H9 (cell line): ENCODE results near the gene TMEM204. TPM values are rescaled to one million over a fixed set of nuclear protein-coding genes. Genes with fewer than 3 reads are reported as not detected.

ENCODE experiments used
- DNase-seq: peaks from one replicate; pipeline ENCODE4 v3.0.0-alpha.2; 2017
- H2AFZ ChIP-seq: one replicate; pipeline ENCODE4 v1.6.1; 2013; ENCODE audit warnings: mild to moderate bottlenecking, low read length, control low read depth, moderate library complexity
- H2AK5ac ChIP-seq: 2 replicates; pipeline ENCODE4 v1.6.1; 2013; ENCODE audit warnings: low read length, control low read depth, mixed read lengths; ENCODE audit not compliant: insufficient read length
- H2BK120ac ChIP-seq: one replicate; pipeline ENCODE4 v1.6.1; 2013; ENCODE audit warnings: low read depth, mild to moderate bottlenecking, low read length, control low read depth, inconsistent platforms; ENCODE audit not compliant: poor library complexity, severe bottlenecking
- H2BK12ac ChIP-seq: 2 replicates; pipeline ENCODE4 v1.6.1; 2013; ENCODE audit warnings: low read length, control low read depth, mixed read lengths, low read depth; ENCODE audit not compliant: insufficient read length
- H2BK15ac ChIP-seq: 2 replicates; pipeline ENCODE4 v1.6.1; 2013; ENCODE audit warnings: low read depth, low read length, control low read depth
- H2BK20ac ChIP-seq: one replicate; pipeline ENCODE4 v1.6.1; 2013; ENCODE audit warnings: low read depth, mild to moderate bottlenecking, low read length, control low read depth, inconsistent platforms; ENCODE audit not compliant: poor library complexity, severe bottlenecking
- H2BK5ac ChIP-seq: 2 replicates; pipeline ENCODE4 v1.6.1; 2013; ENCODE audit warnings: low read length, control low read depth, mixed read lengths; ENCODE audit not compliant: insufficient read length
- H3K14ac ChIP-seq: 2 replicates; pipeline ENCODE4 v1.6.1; 2013; ENCODE audit warnings: low read length, control low read depth; ENCODE audit not compliant: insufficient read depth
- H3K18ac ChIP-seq: 2 replicates; pipeline ENCODE4 v1.6.1; 2013; ENCODE audit warnings: low read depth, mild to moderate bottlenecking, mixed read lengths, low read length, control low read depth; ENCODE audit not compliant: insufficient read length
- H3K23ac ChIP-seq: 2 replicates; pipeline ENCODE4 v1.6.1; 2013; ENCODE audit warnings: low read length, control low read depth, mixed read lengths, low read depth; ENCODE audit not compliant: insufficient read length
- H3K23me2 ChIP-seq: 2 replicates; pipeline ENCODE4 v1.6.1; 2013; ENCODE audit warnings: low read depth, mild to moderate bottlenecking, mixed read lengths, low read length, control low read depth; ENCODE audit not compliant: insufficient read length, poor library complexity, severe bottlenecking
- H3K27ac ChIP-seq: 2 replicates; pipeline ENCODE4 v1.5.1; 2013; ENCODE audit warnings: low read length, control low read depth, mixed read lengths, low read depth; ENCODE audit not compliant: insufficient read length
- H3K27me3 ChIP-seq: 2 replicates; pipeline ENCODE4 v1.6.1; 2013; ENCODE audit warnings: low read length, control low read depth, inconsistent platforms; ENCODE audit not compliant: insufficient read depth
- H3K4ac ChIP-seq: 2 replicates; pipeline ENCODE4 v1.6.1; 2013; ENCODE audit warnings: low read depth, mild to moderate bottlenecking, control low read depth, inconsistent platforms, low read length, moderate library complexity
- H3K4me1 ChIP-seq: 2 replicates; pipeline ENCODE4 v1.6.1; 2013; ENCODE audit warnings: low read length, control low read depth, inconsistent platforms; ENCODE audit not compliant: insufficient read depth
- H3K4me2 ChIP-seq: 2 replicates; pipeline ENCODE4 v1.6.1; 2013; ENCODE audit warnings: low read length, control low read depth, mixed read lengths; ENCODE audit not compliant: insufficient read length, insufficient read depth
- H3K56ac ChIP-seq: 2 replicates; pipeline ENCODE4 v1.6.1; 2013; ENCODE audit warnings: low read depth, mild to moderate bottlenecking, mixed read lengths, low read length, control low read depth; ENCODE audit not compliant: insufficient read length
- H3K79me1 ChIP-seq: 2 replicates; pipeline ENCODE4 v1.6.1; 2013; ENCODE audit warnings: low read depth, mild to moderate bottlenecking, moderate library complexity, low read length, control low read depth, inconsistent platforms; ENCODE audit not compliant: insufficient read depth, poor library complexity, severe bottlenecking
- H3K79me2 ChIP-seq: 2 replicates; pipeline ENCODE4 v1.6.1; 2013; ENCODE audit warnings: low read length, control low read depth, inconsistent platforms; ENCODE audit not compliant: insufficient read depth
- H3K9ac ChIP-seq: 2 replicates; pipeline ENCODE4 v1.6.1; 2013; ENCODE audit warnings: low read length, control low read depth, mixed read lengths; ENCODE audit not compliant: insufficient read length; ENCODE audit errors: extremely low read depth
- H3K9me3 ChIP-seq: one replicate; pipeline ENCODE4 v1.6.1; 2013; ENCODE audit warnings: low read depth, low read length, inconsistent platforms; ENCODE audit not compliant: control insufficient read depth
- H3T11ph ChIP-seq: one replicate; pipeline ENCODE4 v1.6.1; 2013; ENCODE audit warnings: mild to moderate bottlenecking, low read length, control low read depth, inconsistent platforms
- H4K20me1 ChIP-seq: one replicate; pipeline ENCODE4 v1.6.1; 2013; ENCODE audit not compliant: control insufficient read depth, insufficient read length, insufficient read depth
- H4K5ac ChIP-seq: 2 replicates; pipeline ENCODE4 v1.6.1; 2013; ENCODE audit warnings: low read depth, mild to moderate bottlenecking, mixed read lengths, low read length, control low read depth; ENCODE audit not compliant: insufficient read length
- H4K8ac ChIP-seq: replicated peaks from 2 replicates; pipeline ENCODE4 v1.6.1; 2013; ENCODE audit warnings: low read length, control low read depth, mixed read lengths, low read depth; ENCODE audit not compliant: insufficient read length
- H4K91ac ChIP-seq: 2 replicates; pipeline ENCODE4 v1.6.1; 2013; ENCODE audit warnings: low read depth, mild to moderate bottlenecking, moderate library complexity, mixed read lengths, low read length, control low read depth; ENCODE audit not compliant: insufficient read length
- H3K27ac Mint-ChIP-seq, 3 experiments: 2 replicates in 2 of 3; 3 replicates in 1 of 3; pipeline ENCODE4 v1.8.0; 2020 to 2021; ENCODE audit warnings: mixed read lengths in 3 of 3, mild to moderate bottlenecking in 1 of 3, moderate library complexity in 1 of 3
- H3K27me3 Mint-ChIP-seq: 2 replicates; pipeline ENCODE4 v1.8.0; 2021; ENCODE audit warnings: low read depth, mild to moderate bottlenecking, moderate library complexity, mixed read lengths
- H3K36me3 Mint-ChIP-seq, 3 experiments: 2 replicates in 2 of 3; 3 replicates in 1 of 3; pipeline ENCODE4 v1.8.0; 2020 to 2021; ENCODE audit warnings: low read depth in 3 of 3, mixed read lengths in 3 of 3; ENCODE audit not compliant: insufficient read depth in 1 of 3
- H3K4me1 Mint-ChIP-seq, 2 experiments: 2 replicates each; pipeline ENCODE4 v1.8.0; 2020; ENCODE audit warnings: mixed read lengths in 2 of 2
- H3K4me3 Mint-ChIP-seq, 2 experiments: 2 replicates in 1 of 2; 3 replicates in 1 of 2; pipeline ENCODE4 v1.8.0; 2020 to 2021; ENCODE audit warnings: mild to moderate bottlenecking in 2 of 2, mixed read lengths in 2 of 2, moderate library complexity in 1 of 2
- H3K9me3 Mint-ChIP-seq, 2 experiments: 2 replicates in 1 of 2; 3 replicates in 1 of 2; pipeline ENCODE4 v1.8.0; 2020; ENCODE audit warnings: mild to moderate bottlenecking in 2 of 2, mixed read lengths in 2 of 2, moderate library complexity in 1 of 2
- CTCF ChIP-seq: fragments of 200-600 bp; sonication (generic); conservative IDR thresholded peaks from 3 replicates; pipeline ENCODE4 v1.8.0; 2021; ENCODE audit warnings: antibody characterized with exemption, mild to moderate bottlenecking
- WGBS: extraction: QIAGEN DNeasy Blood & Tissue Kit; methylation state at CpG from one replicate; pipeline ENCODE4 v1.1.7; 2013; ENCODE audit warnings: missing lambda C conversion rate, low lambda C conversion rate, mixed read lengths; ENCODE audit not compliant: insufficient read length; ENCODE audit errors: extremely low coverage; 5-methylcytosine and 5-hydroxymethylcytosine counted together
- total RNA-seq: library from RNA; stranded (reverse); gene quantifications from 2 replicates; pipeline ENCODE4 v1.2.1, GENCODE V29; 2021

The TMEM204 gene
- total RNA-seq, 1 experiment from 2014 or later, result not detected

GRCh38 chr16:1532771-1533170 lies 695 bp upstream of the TMEM204 start:
- H3K56ac ChIP-seq, result no peak overlapping the region
- H4K91ac ChIP-seq, result no peak overlapping the region
- no peak overlapping the region for H3K18ac ChIP-seq
- no peak overlapping the region for H2AFZ ChIP-seq
- no peak overlapping the region for H3K4me3 Mint-ChIP-seq
- WGBS, result no CpG with 5 or more reads among the region's 10 CpGs
- H3K4ac ChIP-seq, result no peak overlapping the region
- H2BK120ac ChIP-seq, result no peak overlapping the region
- H3K9ac ChIP-seq, result no peak overlapping the region
- no peak overlapping the region for H2BK20ac ChIP-seq
- no peaks in the 10 kb centered on the region for H3K9me3 Mint-ChIP-seq
- no peak overlapping the region for H3K4me2 ChIP-seq
- H2BK15ac ChIP-seq, result no peak overlapping the region
- H3K23ac ChIP-seq, result no peak overlapping the region
- H4K5ac ChIP-seq, result no peak overlapping the region
- H3K14ac ChIP-seq, result no peak overlapping the region
- no peaks in the 10 kb centered on the region for H3K27me3 Mint-ChIP-seq
- no peaks in the 10 kb centered on the region for H3K79me2 ChIP-seq
- no peak overlapping the region for H4K8ac ChIP-seq
- H3K27ac ChIP-seq, result no peak overlapping the region
- no peak for TF ChIP-seq CTCF
- no peak overlapping the region for H2AK5ac ChIP-seq
- no peak overlapping the region for H2BK12ac ChIP-seq
- H3K4me1 ChIP-seq, result no peaks in the 10 kb centered on the region
- no peaks in the 10 kb centered on the region for H4K20me1 ChIP-seq
- H3K9me3 ChIP-seq, result no peaks in the 10 kb centered on the region
- H3K4me1 Mint-ChIP-seq, result no peaks in the 10 kb centered on the region; a peak in 1 of 4 replicates
- DNase-seq, result no peak
- no peak overlapping the region for H3K27ac Mint-ChIP-seq
- H3K36me3 Mint-ChIP-seq, result no peaks in the 10 kb centered on the region
- H3T11ph ChIP-seq, result no peak overlapping the region
- H3K23me2 ChIP-seq, result no peaks in the 10 kb centered on the region
- H3K79me1 ChIP-seq, result no peaks in the 10 kb centered on the region
- no peaks in the 10 kb centered on the region; the same call in 1 of the 2 replicates for H3K27me3 ChIP-seq
- H2BK5ac ChIP-seq, result no peak overlapping the region
